Effector CD8-positive, alpha-beta T cell (primary cell): ENCODE data around the gene PIGT.
"Not testable (repeated sequence)": the region's sequence is repeated elsewhere in the genome, so short reads cannot be mapped to it uniquely, and the experiment has no call there.

ENCODE experiments used
- DNase-seq: peaks from one replicate; lab custom pipeline; 2025; lab: John Stamatoyannopoulos, UW

Gene PIGT

GRCh38 chr20:45462711-45463509 is 47.0 kb downstream of the PIGT start:
- DNase-seq: no peak

- DNase-seq: no peak
These were observed 47.8 kb downstream of the PIGT start for GRCh38 chr20:45463709-45464108.

- DNase-seq: no peak
These were observed 49.7 kb downstream of the PIGT start for GRCh38 chr20:45465491-45466266.

- DNase-seq: no peak
These were observed 51.2 kb downstream of the PIGT start for GRCh38 chr20:45467172-45467571.

GRCh38 chr20:45467861-45468260 is 51.9 kb downstream of the PIGT start:
- DNase-seq: no peak

GRCh38 chr20:45469336-45470261 is 53.7 kb downstream of the PIGT start, which contains the start of gene WFDC2:
Gene WFDC2, plus strand, starts transcription at chr20:45469753. Its CDS starts 29 bp downstream, at chr20:45469782.
- no peak for DNase-seq

- no peak for DNase-seq
These were observed 54.5 kb downstream of the PIGT start for GRCh38 chr20:45470262-45470931.

- no peak for DNase-seq
These were observed 55.0 kb downstream of the PIGT start for GRCh38 chr20:45470937-45471336.

- DNase-seq: not testable (repeated sequence)
These were observed 56.3 kb downstream of the PIGT start for GRCh38 chr20:45472286-45472685.
